Endothelial cell of umbilical vein (primary cell): ENCODE measurements around the gene C9orf153.

ENCODE experiments used
- CTCF ChIP-seq, 2 donors: IDR thresholded peaks; 1 replicate in 1 of 2; 2 replicates in 1 of 2; pipeline ENCODE4 v1.5.1; 2011; ENCODE audit warnings: low read length in 2 of 2, mild to moderate bottlenecking in 2 of 2, moderate library complexity in 2 of 2, control low read depth in 1 of 2, inconsistent platforms in 1 of 2, low read depth in 1 of 2; ENCODE audit not compliant: insufficient read depth in 1 of 2; ENCODE audit errors: extremely low read depth in 1 of 2
- EZH2 ChIP-seq: IDR thresholded peaks from 2 replicates; pipeline ENCODE4 v1.6.1; 2012; ENCODE audit warnings: borderline replicate concordance, low read depth, mild to moderate bottlenecking, moderate library complexity, low read length, inconsistent platforms; ENCODE audit not compliant: severe bottlenecking
- FOS ChIP-seq: IDR thresholded peaks from 2 replicates; pipeline ENCODE4 v1.6.1; 2011; ENCODE audit warnings: mild to moderate bottlenecking, low read length, moderate library complexity, borderline replicate concordance; ENCODE audit not compliant: insufficient read depth
- GATA2 ChIP-seq: IDR thresholded peaks from 2 replicates; pipeline ENCODE4 v1.7.0; 2011; ENCODE audit warnings: low read depth, mild to moderate bottlenecking, moderate library complexity, mixed read lengths, low read length; ENCODE audit not compliant: insufficient read length, insufficient read depth
- JUN ChIP-seq: IDR thresholded peaks from 2 replicates; pipeline ENCODE4 v1.6.1; 2011; ENCODE audit warnings: borderline replicate concordance, low read depth; ENCODE audit not compliant: insufficient read length, insufficient read depth
- MYC ChIP-seq: IDR thresholded peaks from one replicate; pipeline ENCODE4 v1.6.1; 2011; ENCODE audit warnings: mild to moderate bottlenecking, low read depth, low read length
- POLR2A ChIP-seq: IDR thresholded peaks from 2 replicates; pipeline ENCODE4 v1.6.1; 2012; ENCODE audit warnings: low read depth, mild to moderate bottlenecking, control low read depth, low read length
- POLR2AphosphoS5 ChIP-seq: IDR thresholded peaks from 2 replicates; pipeline ENCODE4 v1.6.1; 2012; ENCODE audit warnings: low read depth, mild to moderate bottlenecking, control low read depth, low read length, moderate library complexity; ENCODE audit not compliant: insufficient read depth
- TF ChIP-seq, protein P1 (sequence below): IDR thresholded peaks from 2 replicates; pipeline ENCODE4 v1.6.1; 2011; ENCODE audit not compliant: insufficient read depth, insufficient read length

GRCh38 chr9:86272221-86272620 is 12.8 kb upstream of the C9orf153 start:
- no peak for TF ChIP-seq EZH2
- TF ChIP-seq POLR2AphosphoS5, result no peak
- no peak for TF ChIP-seq FOS
- no peak for TF ChIP-seq CTCF (IDR thresholded peaks at IDR 0.05; ENCODE audit: extremely low read depth in 1 of 2, insufficient read depth in 1 of 2, low read depth in 1 of 2, low read length in 2 of 2)
- no peak for TF ChIP-seq POLR2A
- TF ChIP-seq MYC, result no peak
- TF ChIP-seq, protein P1, sequence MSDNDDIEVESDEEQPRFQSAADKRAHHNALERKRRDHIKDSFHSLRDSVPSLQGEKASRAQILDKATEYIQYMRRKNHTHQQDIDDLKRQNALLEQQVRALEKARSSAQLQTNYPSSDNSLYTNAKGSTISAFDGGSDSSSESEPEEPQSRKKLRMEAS, result no peak
- TF ChIP-seq JUN, result no peak
- TF ChIP-seq GATA2, result no peak
